HFFc6 (cell line): ENCODE measurements around the gene SCG5. TPM values are rescaled to one million over a fixed set of nuclear protein-coding genes. Genes with fewer than 3 reads are reported as not detected.

Source experiments
- DNase-seq: peaks from one replicate; pipeline ENCODE4 v3.0.0-alpha.2; 2018
- H3K27ac Mint-ChIP-seq: 2 replicates; pipeline ENCODE4 v1.8.0; 2020; ENCODE audit warnings: mild to moderate bottlenecking, mixed read lengths
- H3K27me3 Mint-ChIP-seq: 2 replicates; pipeline ENCODE4 v1.8.0; 2021; ENCODE audit warnings: mild to moderate bottlenecking, moderate library complexity, mixed read lengths; ENCODE audit not compliant: insufficient read depth
- H3K36me3 Mint-ChIP-seq: 2 replicates; pipeline ENCODE4 v1.8.0; 2021; ENCODE audit warnings: low read depth, mixed read lengths
- H3K4me1 Mint-ChIP-seq: 2 replicates; pipeline ENCODE4 v1.8.0; 2020; ENCODE audit warnings: low read depth, mixed read lengths
- H3K4me3 Mint-ChIP-seq: 2 replicates; pipeline ENCODE4 v1.8.0; 2020; ENCODE audit warnings: mild to moderate bottlenecking, moderate library complexity, mixed read lengths
- H3K9me3 Mint-ChIP-seq: 2 replicates; pipeline ENCODE4 v1.8.0; 2020; ENCODE audit warnings: mild to moderate bottlenecking, mixed read lengths
- CTCF ChIP-seq: fragments of 200-600 bp; sonication (generic); IDR thresholded peaks from 2 replicates; pipeline ENCODE4 v1.5.0; 2021; ENCODE audit warnings: antibody characterized with exemption, mild to moderate bottlenecking
- total RNA-seq, 6 experiments: library from RNA; stranded (reverse); fragmentation: NEBNext Ultra II Directional; extraction: Animal tissue kit (Norgen Biotek cat#: 25700); gene quantifications; 2 replicates in 1 of 6; 3 replicates in 5 of 6; pipeline ENCODE4 v1.2.3, GENCODE V29; 2021

The SCG5 gene
- total RNA-seq, 6 experiments from 2014 or later: 2.6 to 5.5 (median 3.5) TPM

- TF ChIP-seq CTCF: no peak
- peak overlapping the region; percentile 97 for H3K4me3 Mint-ChIP-seq
- peak overlapping the region; percentile 96 for H3K27ac Mint-ChIP-seq
- peaks cover 36% of the 10 kb centered on the region for H3K9me3 Mint-ChIP-seq
- DNase-seq: no peak
- H3K36me3 Mint-ChIP-seq: peaks cover 91% of the 10 kb centered on the region
- H3K27me3 Mint-ChIP-seq: peaks cover 55% of the 10 kb centered on the region
- peaks cover 80% of the 10 kb centered on the region for H3K4me1 Mint-ChIP-seq
Measured at GRCh38 chr15:32722136-32722535, 80.6 kb downstream of the SCG5 start.

GRCh38 chr15:32723171-32723948, 81.8 kb downstream of the SCG5 start:
- peak overlapping the region; percentile 96 for H3K27ac Mint-ChIP-seq
- peaks cover 98% of the 10 kb centered on the region for H3K36me3 Mint-ChIP-seq
- H3K4me1 Mint-ChIP-seq: peaks cover 88% of the 10 kb centered on the region
- no peak for DNase-seq
- H3K27me3 Mint-ChIP-seq: peaks cover 56% of the 10 kb centered on the region
- H3K4me3 Mint-ChIP-seq: peak overlapping the region; percentile 97
- no peak for TF ChIP-seq CTCF
- H3K9me3 Mint-ChIP-seq: peaks cover 43% of the 10 kb centered on the region

GRCh38 chr15:32729700-32730395, 88.3 kb downstream of the SCG5 start:
- TF ChIP-seq CTCF: no peak
- peaks cover 80% of the 10 kb centered on the region for H3K9me3 Mint-ChIP-seq
- H3K36me3 Mint-ChIP-seq: peaks cover 99% of the 10 kb centered on the region
- peaks cover 63% of the 10 kb centered on the region for H3K27me3 Mint-ChIP-seq
- H3K4me3 Mint-ChIP-seq: peak overlapping the region; percentile 69
- DNase-seq: no peak
- peak overlapping the region; percentile 96 for H3K27ac Mint-ChIP-seq
- H3K4me1 Mint-ChIP-seq: peaks cover 99% of the 10 kb centered on the region

- Mint-ChIP-seq H3K27ac (peak overlapping the region; percentile 96), H3K4me1 (peaks cover 99% of the 10 kb centered on the region), H3K36me3 (peaks cover 99% of the 10 kb centered on the region), H3K9me3 (peaks cover 71% of the 10 kb centered on the region), H3K27me3 (peaks cover 72% of the 10 kb centered on the region), H3K4me3 (peak overlapping the region; percentile 72)
- no peak for TF ChIP-seq CTCF
- DNase-seq: no peak
Measured at GRCh38 chr15:32730677-32731654, 89.5 kb downstream of the SCG5 start.

- TF ChIP-seq CTCF: no peak
- Mint-ChIP-seq H3K4me1 (peaks cover 97% of the 10 kb centered on the region), H3K27me3 (peaks cover 72% of the 10 kb centered on the region), H3K36me3 (peaks cover 91% of the 10 kb centered on the region), H3K4me3 (peak overlapping the region; percentile 47), H3K27ac (peak overlapping the region; percentile 96), H3K9me3 (peaks cover 59% of the 10 kb centered on the region)
- DNase-seq: no peak
Measured at GRCh38 chr15:32732574-32733157, 91.2 kb downstream of the SCG5 start.
